OCI-LY1 (cell line): ENCODE results near the gene CMIP.

ENCODE experiments used
- H2AFZ ChIP-seq: fragments of 200-600 bp; sonication (generic), shearing (Covaris generic); 2 replicates; pipeline ENCODE4 v1.6.0; 2014; ENCODE audit warnings: antibody characterized with exemption, mild to moderate bottlenecking, low read length
- H3F3A ChIP-seq: fragments of 200-600 bp; sonication (generic), shearing (Covaris generic); 2 replicates; pipeline ENCODE4 v1.6.0; 2014; ENCODE audit warnings: mild to moderate bottlenecking, antibody characterized with exemption, low read length, moderate library complexity; ENCODE audit not compliant: insufficient read depth
- H3K27ac ChIP-seq: fragments of 200-600 bp; sonication (generic); 2 replicates; pipeline ENCODE4 v1.5.1; 2014; ENCODE audit warnings: low read length, mixed run types, mild to moderate bottlenecking, low read depth; ENCODE audit not compliant: poor library complexity, severe bottlenecking
- H3K27me3 ChIP-seq: fragments of 200-600 bp; sonication (generic); 2 replicates; pipeline ENCODE4 v1.6.0; 2014; ENCODE audit warnings: antibody characterized with exemption, mild to moderate bottlenecking, low read length, moderate library complexity; ENCODE audit not compliant: insufficient read depth
- H3K36me3 ChIP-seq: fragments of 200-600 bp; sonication (generic); 2 replicates; pipeline ENCODE4 v1.6.1; 2014; ENCODE audit warnings: mild to moderate bottlenecking, antibody characterized with exemption, low read length, moderate library complexity, mixed read lengths; ENCODE audit not compliant: insufficient read depth
- H3K4me1 ChIP-seq: fragments of 200-600 bp; sonication (generic); 2 replicates; pipeline ENCODE4 v1.5.1; 2014; ENCODE audit warnings: mild to moderate bottlenecking, low read length, moderate library complexity; ENCODE audit not compliant: insufficient read depth, severe bottlenecking
- H3K4me2 ChIP-seq: fragments of 200-600 bp; sonication (generic), shearing (Covaris generic); 2 replicates; pipeline ENCODE4 v1.6.1; 2014; ENCODE audit warnings: low read length
- H3K4me3 ChIP-seq: fragments of 200-600 bp; sonication (generic); 2 replicates; pipeline ENCODE4 v1.5.1; 2014; ENCODE audit warnings: low read length, low read depth, mild to moderate bottlenecking, mixed read lengths; ENCODE audit not compliant: poor library complexity, severe bottlenecking
- H3K79me2 ChIP-seq: fragments of 200-600 bp; shearing (Covaris generic); 2 replicates; pipeline ENCODE4 v1.6.1; 2016; ENCODE audit warnings: mixed run types, low read length, mixed read lengths; ENCODE audit not compliant: insufficient read depth
- H3K9ac ChIP-seq: fragments of 200-600 bp; sonication (generic), shearing (Covaris generic); 2 replicates; pipeline ENCODE4 v1.6.1; 2014; ENCODE audit warnings: mild to moderate bottlenecking, low read length, mixed read lengths
- H3K9me2 ChIP-seq: fragments of 200-600 bp; sonication (generic), shearing (Covaris generic); 2 replicates; pipeline ENCODE4 v1.6.1; 2014; ENCODE audit warnings: low read depth, mild to moderate bottlenecking, low read length, mixed read lengths
- H3K9me3 ChIP-seq: fragments of 200-600 bp; shearing (Covaris generic); 2 replicates; pipeline ENCODE4 v1.6.1; 2014; ENCODE audit warnings: low read length, mixed read lengths
- H4K20me1 ChIP-seq: fragments of 200-600 bp; sonication (generic), shearing (Covaris generic); 2 replicates; pipeline ENCODE4 v1.6.0; 2016; ENCODE audit warnings: mild to moderate bottlenecking, low read length; ENCODE audit not compliant: insufficient read depth
- EZH2 ChIP-seq: fragments of 200-600 bp; sonication (generic), shearing (Covaris generic); IDR thresholded peaks from 2 replicates; pipeline ENCODE4 v1.8.0; 2017; ENCODE audit warnings: borderline replicate concordance, mixed run types, mild to moderate bottlenecking, antibody characterized with exemption, low read length, moderate library complexity, mixed read lengths
- TF ChIP-seq, protein P1 (sequence below): fragments of 200-600 bp; sonication (generic), shearing (Covaris generic); IDR thresholded peaks from 2 replicates; pipeline ENCODE4 v1.5.1; 2017; ENCODE audit warnings: mild to moderate bottlenecking, antibody characterized with exemption, low read length, moderate library complexity, mixed read lengths

Gene CMIP

GRCh38 chr16:81702506-81702905 is 257.9 kb downstream of the CMIP start:
- peaks cover 73% of the 10 kb centered on the region; the same call in 1 of the 2 replicates for H3K36me3 ChIP-seq
- H3K27me3 ChIP-seq = no peaks in the 10 kb centered on the region
- H3K9me3 ChIP-seq = no peaks in the 10 kb centered on the region
- TF ChIP-seq, protein P1, sequence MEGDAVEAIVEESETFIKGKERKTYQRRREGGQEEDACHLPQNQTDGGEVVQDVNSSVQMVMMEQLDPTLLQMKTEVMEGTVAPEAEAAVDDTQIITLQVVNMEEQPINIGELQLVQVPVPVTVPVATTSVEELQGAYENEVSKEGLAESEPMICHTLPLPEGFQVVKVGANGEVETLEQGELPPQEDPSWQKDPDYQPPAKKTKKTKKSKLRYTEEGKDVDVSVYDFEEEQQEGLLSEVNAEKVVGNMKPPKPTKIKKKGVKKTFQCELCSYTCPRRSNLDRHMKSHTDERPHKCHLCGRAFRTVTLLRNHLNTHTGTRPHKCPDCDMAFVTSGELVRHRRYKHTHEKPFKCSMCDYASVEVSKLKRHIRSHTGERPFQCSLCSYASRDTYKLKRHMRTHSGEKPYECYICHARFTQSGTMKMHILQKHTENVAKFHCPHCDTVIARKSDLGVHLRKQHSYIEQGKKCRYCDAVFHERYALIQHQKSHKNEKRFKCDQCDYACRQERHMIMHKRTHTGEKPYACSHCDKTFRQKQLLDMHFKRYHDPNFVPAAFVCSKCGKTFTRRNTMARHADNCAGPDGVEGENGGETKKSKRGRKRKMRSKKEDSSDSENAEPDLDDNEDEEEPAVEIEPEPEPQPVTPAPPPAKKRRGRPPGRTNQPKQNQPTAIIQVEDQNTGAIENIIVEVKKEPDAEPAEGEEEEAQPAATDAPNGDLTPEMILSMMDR = no peak
- no peak for TF ChIP-seq EZH2
- no peaks in the 10 kb centered on the region; the same call in 1 of the 2 replicates for H3F3A ChIP-seq
- no peak overlapping the region for H3K27ac ChIP-seq
- H3K9ac ChIP-seq = no peak overlapping the region
- H3K4me3 ChIP-seq = no peak overlapping the region
- H3K79me2 ChIP-seq = no peaks in the 10 kb centered on the region
- H4K20me1 ChIP-seq = no peaks in the 10 kb centered on the region
- no peak overlapping the region for H3K4me2 ChIP-seq
- H2AFZ ChIP-seq = no peak overlapping the region
- H3K4me1 ChIP-seq = peaks cover 12% of the 10 kb centered on the region
- no peaks in the 10 kb centered on the region for H3K9me2 ChIP-seq

- no peaks in the 10 kb centered on the region; the same call in 1 of the 2 replicates for H3F3A ChIP-seq
- H3K4me1 ChIP-seq = peaks cover 10% of the 10 kb centered on the region
- peaks cover 69% of the 10 kb centered on the region; the same call in 1 of the 2 replicates for H3K36me3 ChIP-seq
- H4K20me1 ChIP-seq = no peaks in the 10 kb centered on the region
- no peak overlapping the region for H3K27ac ChIP-seq
- no peaks in the 10 kb centered on the region for H3K9me2 ChIP-seq
- no peaks in the 10 kb centered on the region for H3K79me2 ChIP-seq
- no peaks in the 10 kb centered on the region for H3K9me3 ChIP-seq
- no peak overlapping the region for H2AFZ ChIP-seq
- H3K4me2 ChIP-seq = no peak overlapping the region
- TF ChIP-seq, protein P1 = no peak
- TF ChIP-seq EZH2 = no peak
- H3K4me3 ChIP-seq = no peak overlapping the region
- no peaks in the 10 kb centered on the region for H3K27me3 ChIP-seq
- H3K9ac ChIP-seq = no peak overlapping the region
Measured at GRCh38 chr16:81703177-81704155, 258.9 kb downstream of the CMIP start.

DNA sequence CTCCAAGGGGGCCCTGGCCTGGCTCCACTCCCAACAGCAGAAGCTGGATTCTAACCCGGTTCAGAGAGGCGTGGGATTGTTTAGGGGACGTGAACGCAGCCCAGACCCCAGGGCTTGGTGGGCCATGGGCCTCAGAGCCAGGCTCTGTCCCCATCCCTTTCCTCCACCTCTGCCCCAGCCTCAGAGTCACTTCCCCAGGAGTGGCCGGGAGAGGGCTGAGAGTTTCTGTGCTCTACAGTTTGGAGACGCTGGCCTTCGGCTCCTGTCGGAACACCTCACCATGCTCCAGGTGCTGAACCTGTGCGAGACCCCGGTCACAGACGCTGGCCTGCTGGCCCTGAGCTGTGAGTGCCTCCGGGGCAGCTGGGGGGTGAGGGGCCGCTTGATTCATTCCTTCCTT is 260.7 kb downstream of the CMIP start:
- no peaks in the 10 kb centered on the region for H4K20me1 ChIP-seq
- no peak overlapping the region for H3K9ac ChIP-seq
- H3K27ac ChIP-seq = no peak overlapping the region
- H3K4me3 ChIP-seq = no peak overlapping the region
- no peaks in the 10 kb centered on the region for H3K79me2 ChIP-seq
- H3K9me3 ChIP-seq = no peaks in the 10 kb centered on the region
- no peaks in the 10 kb centered on the region; the same call in 1 of the 2 replicates for H3F3A ChIP-seq
- no peak overlapping the region for H3K4me2 ChIP-seq
- no peaks in the 10 kb centered on the region for H3K27me3 ChIP-seq
- no peak overlapping the region for H2AFZ ChIP-seq
- TF ChIP-seq, protein P1 = no peak
- TF ChIP-seq EZH2 = no peak
- H3K4me1 ChIP-seq = no peaks in the 10 kb centered on the region
- no peaks in the 10 kb centered on the region for H3K9me2 ChIP-seq
- peaks cover 64% of the 10 kb centered on the region; the same call in 1 of the 2 replicates for H3K36me3 ChIP-seq
